ENCODE measurements around the gene GFOD2.

The GFOD2 gene

GRCh38 chr16:67731071-67731752 lies 12.1 kb upstream of the GFOD2 start:
- DNase-seq, result no peak

GRCh38 chr16:67730326-67730725 lies 11.2 kb upstream of the GFOD2 start:
- DNase-seq, result no peak

GRCh38 chr16:67729636-67730248 lies 10.6 kb upstream of the GFOD2 start:
- DNase-seq, result no peak

- DNase-seq, result no peak
Observed at GRCh38 chr16:67727521-67728485, 8.7 kb upstream of the GFOD2 start.

GRCh38 chr16:67726106-67727034 lies 7.3 kb upstream of the GFOD2 start:
- DNase-seq, result no peak

- DNase-seq, result no peak
Observed at GRCh38 chr16:67723911-67724305, 4.8 kb upstream of the GFOD2 start.

- DNase-seq, result no peak
Observed at GRCh38 chr16:67723151-67723910, 4.2 kb upstream of the GFOD2 start.

- DNase-seq, result no peak
Observed at GRCh38 chr16:67720236-67720635, 1.1 kb upstream of the GFOD2 start.

- peak; percentile 52 for DNase-seq
Observed at GRCh38 chr16:67719778-67720144, 645 bp upstream of the GFOD2 start.

GRCh38 chr16:67718668-67719047 lies 458 bp downstream of the GFOD2 start:
- DNase-seq, result no peak

- DNase-seq, result no peak
Observed at GRCh38 chr16:67716097-67716496, 3.0 kb downstream of the GFOD2 start.

GRCh38 chr16:67714522-67714921 lies 4.6 kb downstream of the GFOD2 start:
- DNase-seq, result no peak

GRCh38 chr16:67713647-67714273 lies 5.4 kb downstream of the GFOD2 start:
- no peak for DNase-seq

- no peak for DNase-seq
Observed at GRCh38 chr16:67710607-67711006, 8.5 kb downstream of the GFOD2 start.

GRCh38 chr16:67709050-67709449 lies 10.1 kb downstream of the GFOD2 start:
- no peak for DNase-seq

GRCh38 chr16:67708368-67708771 lies 10.7 kb downstream of the GFOD2 start:
- no peak for DNase-seq

GRCh38 chr16:67707790-67708189 lies 11.3 kb downstream of the GFOD2 start:
- no peak for DNase-seq

GRCh38 chr16:67707210-67707609 lies 11.9 kb downstream of the GFOD2 start:
- DNase-seq, result no peak

- DNase-seq, result no peak
Observed at GRCh38 chr16:67704110-67704509, 15.0 kb downstream of the GFOD2 start.

GRCh38 chr16:67703626-67704025 lies 15.5 kb downstream of the GFOD2 start:
- no peak for DNase-seq

GRCh38 chr16:67702130-67702529 lies 17.0 kb downstream of the GFOD2 start:
- DNase-seq, result no peak

All from right forelimb (tissue), 1 donor.